NCI-H1105 (cell line): Measurements from ENCODE around the gene PSMB11.

ENCODE experiments used
- DNase-seq: peaks from one replicate; lab custom pipeline; 2025; lab: John Stamatoyannopoulos, UW

The PSMB11 gene

DNA sequence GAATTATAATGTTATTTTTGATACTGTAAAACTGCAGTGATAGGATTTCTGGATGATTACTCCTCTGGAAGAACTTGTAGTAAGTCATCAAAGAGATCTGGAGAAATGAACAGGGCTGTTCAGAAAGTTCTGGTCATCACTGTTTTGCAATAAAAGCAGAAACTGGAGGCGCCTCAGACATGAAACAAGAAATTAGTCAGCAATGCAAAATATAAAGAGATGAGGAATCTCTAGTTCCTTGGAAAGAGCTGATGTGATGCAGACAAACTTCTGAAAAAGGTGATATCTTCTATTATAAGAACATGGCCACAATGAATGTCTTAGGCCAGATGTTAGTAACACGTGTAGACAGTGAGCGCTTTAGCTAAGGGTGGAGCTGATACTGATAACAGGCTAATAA, 43.4 kb downstream of the PSMB11 start:
- DNase-seq, result no peak

DNA sequence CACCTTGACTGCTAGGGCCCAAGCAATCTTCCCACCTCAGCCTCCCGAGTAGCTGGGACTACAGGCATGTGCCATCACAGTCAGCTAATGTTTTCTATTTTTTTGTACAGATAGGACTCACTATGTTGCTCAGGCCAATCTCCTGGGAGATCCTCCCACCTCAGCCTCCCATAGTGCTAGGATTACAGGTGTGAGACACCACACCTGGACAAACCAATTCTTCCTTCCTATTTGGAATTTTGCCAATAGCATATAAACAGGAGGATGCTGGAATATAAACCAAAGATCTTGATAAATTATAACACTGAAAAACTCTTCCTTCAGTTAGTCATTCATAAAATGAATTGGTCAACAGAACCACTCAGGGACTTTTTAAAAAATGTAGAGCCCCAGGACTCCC, 44.6 kb downstream of the PSMB11 start:
- no peak for DNase-seq

DNA sequence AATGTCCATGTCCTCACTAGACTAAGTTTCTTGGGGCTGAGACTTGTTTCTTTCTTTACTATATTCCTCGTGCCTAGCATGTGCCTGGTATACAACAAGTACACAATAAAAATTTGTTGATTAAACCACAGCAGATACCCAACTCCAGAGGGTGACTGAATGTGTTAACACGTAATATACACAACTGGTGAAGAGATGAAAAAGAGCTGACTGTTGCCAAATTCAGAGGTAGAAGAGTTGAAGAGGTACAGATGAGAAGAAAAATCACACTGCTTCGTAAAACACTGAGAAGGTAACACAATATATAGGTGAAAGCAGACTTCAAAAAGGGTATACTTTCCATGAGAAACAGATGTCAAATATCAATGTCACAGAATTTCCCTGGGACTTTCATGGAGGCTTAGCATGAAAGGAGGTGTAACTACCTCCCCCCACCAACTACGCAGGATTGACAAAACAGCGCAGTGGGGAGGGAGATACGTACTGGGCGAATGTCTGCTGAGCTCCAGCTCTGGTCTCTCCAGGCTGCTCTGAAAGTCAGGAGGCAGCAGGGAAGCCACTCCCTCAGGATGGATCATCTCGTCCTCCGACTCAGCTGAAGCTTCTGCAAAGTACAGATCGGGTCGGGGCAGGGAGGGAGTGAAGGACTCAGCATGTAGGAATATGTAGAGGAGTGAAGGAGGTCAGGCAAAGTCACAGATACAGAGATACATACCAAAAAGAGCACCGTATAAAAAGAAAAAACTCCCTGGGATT, 47.7 kb downstream of the PSMB11 start:
- no peak for DNase-seq

DNA sequence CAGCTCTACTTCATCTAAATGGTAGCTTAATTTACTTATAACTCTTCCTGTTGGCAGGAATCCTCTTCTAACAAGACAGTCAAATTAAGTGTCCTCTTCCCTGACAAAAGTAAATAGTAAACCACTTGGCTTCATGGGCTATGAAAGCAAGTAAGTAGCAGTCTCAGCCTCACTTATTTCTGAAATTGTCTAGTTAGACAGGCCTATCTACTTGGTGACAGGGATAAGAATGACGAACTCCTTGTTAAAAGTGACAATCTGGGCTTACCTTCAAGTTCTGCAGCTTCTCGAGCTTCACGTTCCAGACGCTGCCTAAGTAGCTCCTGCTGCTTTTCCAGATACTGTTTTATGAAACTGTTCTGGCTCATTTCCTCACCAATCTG, 48.2 kb downstream of the PSMB11 start:
- no peak for DNase-seq

DNA sequence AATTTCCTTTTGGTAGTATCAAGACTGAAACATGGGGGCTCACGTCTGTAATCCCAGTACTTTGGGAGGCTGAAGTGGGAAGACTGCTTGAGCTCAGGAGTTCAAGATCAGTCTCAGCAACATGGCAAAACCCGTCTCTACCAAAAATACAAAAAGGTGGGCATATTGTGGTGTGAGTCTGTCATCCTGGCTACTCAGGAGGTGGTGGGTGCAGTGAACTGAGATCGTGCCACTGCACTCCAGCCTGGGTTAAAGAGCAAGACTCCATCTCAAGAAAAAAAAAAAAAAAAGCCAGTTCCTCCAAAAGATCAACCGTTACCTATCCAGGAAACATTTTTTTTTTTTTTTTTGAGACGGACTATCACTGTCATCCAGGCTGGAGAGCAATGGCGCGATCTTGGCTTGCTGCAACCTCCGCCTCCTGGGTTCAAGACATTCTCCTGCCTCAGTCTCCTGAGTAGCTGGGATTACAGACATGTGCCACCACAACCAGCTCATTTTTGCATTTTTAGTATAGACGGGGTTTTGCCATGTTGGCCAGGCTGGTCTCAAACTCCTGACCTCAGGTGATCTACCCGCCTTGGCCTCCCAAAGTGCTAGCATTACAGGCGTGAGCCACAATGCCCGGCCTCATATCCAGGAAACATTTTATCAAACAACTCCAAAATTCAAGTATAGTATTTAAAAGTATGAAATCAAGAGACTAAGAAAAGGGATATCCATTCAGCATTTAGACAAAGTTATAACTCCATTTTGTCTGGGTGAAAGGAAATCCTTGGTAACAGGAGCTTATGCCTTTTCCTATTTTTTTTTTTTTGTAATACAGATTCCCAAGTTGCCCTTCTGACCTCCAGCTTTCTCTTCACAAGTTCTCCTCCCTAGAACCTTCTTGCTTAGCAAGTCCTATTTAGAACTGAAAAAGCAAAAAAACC, 49.5 kb downstream of the PSMB11 start:
- no peak for DNase-seq

DNA sequence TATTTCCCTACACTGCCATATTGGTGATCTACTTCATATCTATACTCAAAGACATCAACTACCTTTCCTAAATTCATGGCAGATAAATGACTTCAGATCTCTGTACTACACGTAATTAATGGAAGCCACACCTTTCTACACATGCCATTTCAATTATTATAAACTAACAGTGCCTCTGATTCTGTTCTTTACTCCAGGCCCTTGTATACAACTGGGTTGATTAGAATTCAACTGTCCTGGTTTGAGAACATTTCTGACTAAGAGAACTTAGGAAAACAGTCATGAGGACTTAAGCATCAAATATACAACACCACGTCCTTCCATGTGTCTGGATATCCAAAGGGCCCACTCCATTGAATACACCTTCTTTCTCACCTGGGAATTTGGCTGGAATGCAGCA, 51.1 kb downstream of the PSMB11 start:
- DNase-seq, result no peak

DNA sequence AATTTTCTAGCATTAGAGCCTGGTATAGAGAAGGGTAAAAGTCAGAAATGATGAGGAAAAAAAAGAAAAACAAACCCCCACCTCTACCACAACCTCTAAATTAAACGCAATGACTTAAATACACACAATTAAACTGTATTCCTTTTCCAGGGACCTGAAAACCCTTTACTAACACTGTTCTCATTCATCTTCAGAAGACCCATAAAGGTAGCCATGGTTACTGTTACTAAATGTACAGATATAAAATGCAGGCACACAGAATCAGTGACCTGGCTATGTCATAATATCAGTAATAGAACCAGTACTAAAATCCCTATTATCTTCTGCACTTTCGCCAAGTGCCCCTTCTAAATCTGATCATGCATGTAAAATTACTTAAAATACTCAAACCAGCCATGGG, 51.5 kb downstream of the PSMB11 start:
- no peak for DNase-seq
